Measurements from ENCODE around the gene MARCO.

DNA sequence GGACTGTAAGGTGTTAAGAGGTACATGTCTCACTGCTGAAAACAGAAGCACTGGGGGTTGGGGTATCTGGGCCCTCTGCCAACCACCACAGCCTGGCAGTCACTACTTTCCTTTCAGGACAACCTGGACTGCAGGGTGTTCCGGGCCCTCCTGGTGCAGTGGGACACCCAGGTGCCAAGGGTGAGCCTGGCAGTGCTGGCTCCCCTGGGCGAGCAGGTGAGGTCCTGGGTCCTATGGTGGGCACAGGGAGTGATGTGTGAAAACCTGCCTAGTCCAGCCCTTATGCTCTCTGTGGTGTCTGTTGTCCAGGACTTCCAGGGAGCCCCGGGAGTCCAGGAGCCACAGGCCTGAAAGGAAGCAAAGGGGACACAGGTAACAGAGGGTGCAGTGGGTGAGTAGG is 40.0 kb downstream of the MARCO start:
- TF ChIP-seq, protein P1, sequence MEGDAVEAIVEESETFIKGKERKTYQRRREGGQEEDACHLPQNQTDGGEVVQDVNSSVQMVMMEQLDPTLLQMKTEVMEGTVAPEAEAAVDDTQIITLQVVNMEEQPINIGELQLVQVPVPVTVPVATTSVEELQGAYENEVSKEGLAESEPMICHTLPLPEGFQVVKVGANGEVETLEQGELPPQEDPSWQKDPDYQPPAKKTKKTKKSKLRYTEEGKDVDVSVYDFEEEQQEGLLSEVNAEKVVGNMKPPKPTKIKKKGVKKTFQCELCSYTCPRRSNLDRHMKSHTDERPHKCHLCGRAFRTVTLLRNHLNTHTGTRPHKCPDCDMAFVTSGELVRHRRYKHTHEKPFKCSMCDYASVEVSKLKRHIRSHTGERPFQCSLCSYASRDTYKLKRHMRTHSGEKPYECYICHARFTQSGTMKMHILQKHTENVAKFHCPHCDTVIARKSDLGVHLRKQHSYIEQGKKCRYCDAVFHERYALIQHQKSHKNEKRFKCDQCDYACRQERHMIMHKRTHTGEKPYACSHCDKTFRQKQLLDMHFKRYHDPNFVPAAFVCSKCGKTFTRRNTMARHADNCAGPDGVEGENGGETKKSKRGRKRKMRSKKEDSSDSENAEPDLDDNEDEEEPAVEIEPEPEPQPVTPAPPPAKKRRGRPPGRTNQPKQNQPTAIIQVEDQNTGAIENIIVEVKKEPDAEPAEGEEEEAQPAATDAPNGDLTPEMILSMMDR (IDR thresholded peaks at IDR 0.05 in 2 of 3, conservative IDR thresholded peaks at IDR 0.05 in 1 of 3; ENCODE audit: borderline replicate concordance in 1 of 3, insufficient read depth in 1 of 3, low read depth in 2 of 3, low read length in 2 of 3) = no peak
- TF ChIP-seq ZNF274 (IDR thresholded peaks at IDR 0.05; ENCODE audit: low read depth, low read length) = no peak
- TF ChIP-seq YY1 (IDR thresholded peaks at IDR 0.05; ENCODE audit: extremely low read depth, insufficient replicate concordance, low read depth, low read length) = no peak
- no peak for TF ChIP-seq EZH2 (IDR thresholded peaks at IDR 0.05)
- TF ChIP-seq, protein P2, sequence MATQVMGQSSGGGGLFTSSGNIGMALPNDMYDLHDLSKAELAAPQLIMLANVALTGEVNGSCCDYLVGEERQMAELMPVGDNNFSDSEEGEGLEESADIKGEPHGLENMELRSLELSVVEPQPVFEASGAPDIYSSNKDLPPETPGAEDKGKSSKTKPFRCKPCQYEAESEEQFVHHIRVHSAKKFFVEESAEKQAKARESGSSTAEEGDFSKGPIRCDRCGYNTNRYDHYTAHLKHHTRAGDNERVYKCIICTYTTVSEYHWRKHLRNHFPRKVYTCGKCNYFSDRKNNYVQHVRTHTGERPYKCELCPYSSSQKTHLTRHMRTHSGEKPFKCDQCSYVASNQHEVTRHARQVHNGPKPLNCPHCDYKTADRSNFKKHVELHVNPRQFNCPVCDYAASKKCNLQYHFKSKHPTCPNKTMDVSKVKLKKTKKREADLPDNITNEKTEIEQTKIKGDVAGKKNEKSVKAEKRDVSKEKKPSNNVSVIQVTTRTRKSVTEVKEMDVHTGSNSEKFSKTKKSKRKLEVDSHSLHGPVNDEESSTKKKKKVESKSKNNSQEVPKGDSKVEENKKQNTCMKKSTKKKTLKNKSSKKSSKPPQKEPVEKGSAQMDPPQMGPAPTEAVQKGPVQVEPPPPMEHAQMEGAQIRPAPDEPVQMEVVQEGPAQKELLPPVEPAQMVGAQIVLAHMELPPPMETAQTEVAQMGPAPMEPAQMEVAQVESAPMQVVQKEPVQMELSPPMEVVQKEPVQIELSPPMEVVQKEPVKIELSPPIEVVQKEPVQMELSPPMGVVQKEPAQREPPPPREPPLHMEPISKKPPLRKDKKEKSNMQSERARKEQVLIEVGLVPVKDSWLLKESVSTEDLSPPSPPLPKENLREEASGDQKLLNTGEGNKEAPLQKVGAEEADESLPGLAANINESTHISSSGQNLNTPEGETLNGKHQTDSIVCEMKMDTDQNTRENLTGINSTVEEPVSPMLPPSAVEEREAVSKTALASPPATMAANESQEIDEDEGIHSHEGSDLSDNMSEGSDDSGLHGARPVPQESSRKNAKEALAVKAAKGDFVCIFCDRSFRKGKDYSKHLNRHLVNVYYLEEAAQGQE (IDR thresholded peaks at IDR 0.05; ENCODE audit: low read depth) = no peak
- TF ChIP-seq, protein P3, sequence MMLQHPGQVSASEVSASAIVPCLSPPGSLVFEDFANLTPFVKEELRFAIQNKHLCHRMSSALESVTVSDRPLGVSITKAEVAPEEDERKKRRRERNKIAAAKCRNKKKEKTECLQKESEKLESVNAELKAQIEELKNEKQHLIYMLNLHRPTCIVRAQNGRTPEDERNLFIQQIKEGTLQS (IDR thresholded peaks at IDR 0.05) = no peak
- TF ChIP-seq POLR2AphosphoS5 (IDR thresholded peaks at IDR 0.05; ENCODE audit: low read depth, low read length) = no peak
- TF ChIP-seq SRF (IDR thresholded peaks at IDR 0.05; ENCODE audit: low read depth) = no peak
- no peak for TF ChIP-seq ELF1 (IDR thresholded peaks at IDR 0.05; ENCODE audit: borderline replicate concordance, low read depth)
- no peak for TF ChIP-seq POLR2A (IDR thresholded peaks at IDR 0.05; ENCODE audit: borderline replicate concordance, extremely low read depth, insufficient read depth, insufficient read length)
- no peak for TF ChIP-seq JUND (IDR thresholded peaks at IDR 0.05)
- TF ChIP-seq RAD21 (IDR thresholded peaks at IDR 0.05; ENCODE audit: low read depth) = no peak
- no peak for TF ChIP-seq EZH2phosphoT487 (IDR thresholded peaks at IDR 0.05; ENCODE audit: borderline replicate concordance)

All from HCT116 (cell line).